ENCODE data around the gene SETD4. TPM values are rescaled to one million over a fixed set of nuclear protein-coding genes. Genes with fewer than 3 reads are reported as not detected.
A peak's percentile ranks its signal among the peaks of the same experiment; 100 is the strongest.

The SETD4 gene
- polyA plus RNA-seq, 1 donor: 48.7 TPM

GRCh38 chr21:36005879-36006400 is 54.4 kb downstream of the SETD4 start:
- no peak for DNase-seq

- no peak for DNase-seq
Measured at GRCh38 chr21:36005018-36005417, 55.3 kb downstream of the SETD4 start.

DNA sequence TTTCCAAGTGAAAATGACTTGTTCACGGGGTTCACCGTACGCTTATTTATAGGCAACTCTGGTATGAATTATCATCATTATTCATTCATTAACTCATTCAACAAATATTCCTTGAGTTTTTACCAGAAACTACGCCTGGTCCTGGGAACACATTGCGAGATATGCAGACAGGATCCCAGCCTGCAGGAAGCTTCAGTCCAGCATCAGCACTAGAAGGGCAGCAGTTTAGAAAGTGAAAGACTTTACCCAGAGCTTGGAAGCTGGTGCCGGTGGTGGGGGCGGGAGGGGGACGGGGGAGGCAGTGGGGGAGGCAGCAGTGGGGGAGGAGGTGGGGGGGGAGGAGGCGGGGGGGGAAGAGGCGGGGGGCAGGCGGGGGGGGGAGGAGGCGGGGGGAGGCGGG is 55.9 kb downstream of the SETD4 start:
- no peak for DNase-seq

DNA sequence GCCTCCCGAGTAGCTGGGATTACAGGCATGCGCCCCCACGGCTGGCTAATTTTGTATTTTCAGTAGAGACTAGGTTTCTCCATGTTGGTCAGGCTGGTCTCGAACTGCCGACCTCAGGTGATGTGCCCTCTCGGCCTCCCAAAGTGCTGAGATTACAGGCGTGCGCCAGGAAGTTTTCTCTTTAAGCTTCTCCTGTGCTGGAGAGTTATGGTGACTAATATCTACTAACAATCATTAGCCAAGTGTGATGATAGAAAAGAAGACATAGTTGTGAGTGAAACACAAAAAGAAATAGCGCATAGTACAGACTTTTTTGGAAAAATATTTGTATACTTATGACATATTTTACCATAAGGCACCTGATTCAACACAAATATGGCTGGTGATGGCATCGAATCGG is 56.5 kb downstream of the SETD4 start:
- DNase-seq: no peak

- DNase-seq: no peak
Measured at GRCh38 chr21:35996217-35996616, 64.1 kb downstream of the SETD4 start.

- no peak for DNase-seq
Measured at GRCh38 chr21:35995522-35996088, 64.7 kb downstream of the SETD4 start.

DNA sequence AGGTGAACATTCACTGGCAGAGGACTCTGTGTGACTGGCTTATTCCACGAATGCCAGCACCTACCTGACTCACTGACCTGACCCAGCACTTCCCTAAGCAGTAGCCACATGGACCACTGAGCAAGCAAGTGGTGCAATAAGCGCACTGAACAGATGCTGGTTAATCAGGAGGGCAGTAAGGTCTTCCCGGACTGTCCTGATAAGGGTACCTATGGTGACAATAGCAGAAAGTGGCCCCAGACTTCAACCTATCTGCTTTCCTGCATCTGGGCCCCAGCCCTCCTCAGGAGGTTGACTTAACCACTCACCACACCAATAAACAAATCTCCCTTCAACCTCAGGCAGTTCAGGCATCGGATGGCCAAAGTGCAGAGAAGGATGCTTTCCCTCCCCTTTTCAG is 65.7 kb downstream of the SETD4 start:
- no peak for DNase-seq

GRCh38 chr21:35993875-35994490 is 66.3 kb downstream of the SETD4 start:
- DNase-seq: no peak

GRCh38 chr21:35991131-35991530 is 69.2 kb downstream of the SETD4 start:
- no peak for DNase-seq

GRCh38 chr21:35990609-35991008 is 69.7 kb downstream of the SETD4 start:
- no peak for DNase-seq

DNA sequence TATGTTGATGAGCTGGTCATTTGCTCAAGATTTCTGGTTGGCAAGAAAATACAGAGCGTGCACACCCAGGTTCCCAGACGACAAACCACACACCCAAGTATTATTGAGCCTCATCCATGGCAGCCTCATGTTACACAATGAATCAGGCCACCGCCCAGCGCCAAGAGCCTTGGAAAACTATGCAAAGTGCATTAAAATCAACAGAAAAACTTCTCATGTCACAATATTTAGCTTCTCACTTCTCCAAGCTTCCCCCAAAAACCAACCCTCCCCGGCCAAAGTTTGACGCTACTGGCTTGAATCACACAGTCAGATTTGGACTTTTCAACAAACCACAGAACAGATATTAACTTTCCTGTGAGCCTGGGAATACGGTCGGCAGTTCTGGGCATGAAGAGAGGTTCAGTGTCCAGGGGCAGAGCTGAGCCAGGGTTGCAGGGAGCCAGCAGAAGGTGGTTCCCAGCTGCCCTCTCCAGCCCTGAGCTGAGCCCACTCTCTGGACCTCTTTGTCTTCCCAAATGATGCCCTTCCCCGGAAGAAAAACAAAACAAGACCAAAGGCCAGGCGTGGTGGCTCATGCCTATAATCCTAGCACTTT is 71.1 kb downstream of the SETD4 start:
- DNase-seq: no peak

- DNase-seq: no peak
Measured at GRCh38 chr21:35988416-35989137, 71.7 kb downstream of the SETD4 start.

- no peak for DNase-seq
Measured at GRCh38 chr21:35987475-35987874, 72.9 kb downstream of the SETD4 start.

- DNase-seq: peak; percentile 29
Measured at GRCh38 chr21:35984654-35985361, 75.5 kb downstream of the SETD4 start.

Other genes with a start within 250 kb of the SETD4 start
- gene CBR1, start 9.5 kb upstream of the SETD4 start, polyA plus RNA-seq (ENCODE audit: insufficient read length): 57.6 TPM
- gene CBR3, start 74.6 kb upstream of the SETD4 start, polyA plus RNA-seq (ENCODE audit: insufficient read length): 0.91 TPM
- 6.6 TPM for gene DOP1B, start 96.3 kb upstream of the SETD4 start, polyA plus RNA-seq (ENCODE audit: insufficient read length)

Measured in left kidney (tissue), 2 donors.